Erythroblast (primary cell): Measurements from ENCODE around the gene SH3GL1.
A peak's percentile ranks its signal among the peaks of the same experiment; 100 is the strongest.

Experiments
- DNase-seq, 2 experiments: peaks; one replicate each; lab custom pipeline; 2025; lab: John Stamatoyannopoulos, UW
- GATA1 ChIP-seq: IDR thresholded peaks from 2 replicates; pipeline ENCODE4 v1.6.1; 2011; ENCODE audit warnings: low read depth, mild to moderate bottlenecking, control low read depth, low read length, moderate library complexity
- POLR2A ChIP-seq: IDR thresholded peaks from 2 replicates; pipeline ENCODE4 v1.6.1; 2011; ENCODE audit warnings: mild to moderate bottlenecking, low read length

Gene SH3GL1

DNA sequence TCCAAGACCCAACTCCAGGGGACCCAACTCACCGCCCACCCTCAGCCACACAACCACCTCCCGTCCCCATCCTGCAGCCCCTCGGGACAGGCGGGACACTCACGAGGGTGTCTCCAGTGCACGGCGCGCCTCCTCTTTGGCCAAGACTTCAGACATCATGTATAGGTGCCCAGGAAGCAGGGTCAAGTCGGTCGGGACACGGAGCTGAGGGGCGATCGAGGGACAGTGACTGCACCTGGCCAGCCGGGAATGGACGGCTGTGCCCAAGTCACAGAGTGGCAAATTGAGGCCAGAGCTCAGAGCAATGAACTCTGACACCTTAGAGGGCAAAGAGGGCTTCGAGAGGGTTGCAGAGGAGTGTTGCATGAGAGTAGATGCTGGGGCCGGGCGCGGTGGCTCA, 70.5 kb downstream of the SH3GL1 start:
- TF ChIP-seq POLR2A: no peak
- TF ChIP-seq GATA1: no peak

DNA sequence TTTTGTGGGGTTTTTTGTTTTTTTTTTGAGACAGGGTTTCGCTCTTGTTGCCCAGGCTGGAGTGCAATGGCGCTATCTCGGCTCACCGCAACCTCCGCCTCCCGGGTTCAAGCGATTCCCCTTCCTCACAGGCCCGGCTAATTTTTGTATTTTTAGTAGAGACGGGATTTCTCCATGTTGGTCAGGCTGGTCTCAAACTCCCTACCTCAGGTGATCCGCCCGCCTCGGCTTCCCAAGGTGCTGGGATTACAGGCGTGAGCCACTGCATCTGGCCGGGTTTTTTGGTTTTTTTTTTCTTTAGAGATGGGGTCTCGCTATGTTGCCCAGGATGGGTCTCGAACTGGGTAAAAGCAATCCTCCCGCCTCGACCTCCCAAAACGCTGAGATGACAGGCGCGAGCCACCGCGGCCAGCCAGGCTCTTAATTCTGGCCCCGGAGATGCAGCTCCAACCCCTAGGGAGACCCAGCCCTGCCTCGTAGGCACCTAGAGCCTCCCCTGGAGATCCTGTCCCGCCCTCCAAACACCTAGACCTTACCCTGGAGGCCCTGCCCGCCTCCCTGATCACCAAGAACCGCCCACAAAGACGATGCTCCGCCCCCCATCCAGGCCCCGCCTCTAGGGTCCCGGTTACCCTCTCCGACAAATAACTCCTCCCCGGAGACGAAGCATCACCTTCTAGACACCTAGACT, 71.2 kb downstream of the SH3GL1 start:
- DNase-seq: peak; percentile 30 to 43

More for the DNA sequence above, 70.5 kb downstream of the SH3GL1 start:
- no peak for DNase-seq

- TF ChIP-seq POLR2A: peak; percentile 40
- no peak for TF ChIP-seq GATA1
- peak; percentile 95 to 97 for DNase-seq
Measured at GRCh38 chr19:4328243-4328990, 71.9 kb downstream of the SH3GL1 start.

DNA sequence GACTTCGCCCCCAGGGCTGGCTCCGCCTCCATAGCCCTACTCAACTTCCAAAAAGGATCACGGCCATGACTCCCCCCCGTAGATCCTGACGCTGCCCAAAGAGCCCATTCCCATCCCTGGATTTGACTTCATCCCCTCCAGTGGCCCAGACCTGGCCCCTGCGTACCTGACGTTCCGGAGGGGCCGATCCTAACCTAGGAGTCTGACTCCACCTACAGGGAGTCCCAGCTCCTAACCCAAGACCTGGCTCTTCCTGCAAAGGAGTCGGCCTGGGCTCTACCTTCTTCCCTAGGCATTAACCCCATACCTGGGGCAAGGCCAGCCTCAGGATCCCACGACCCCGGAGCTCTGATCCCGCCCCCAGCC, 72.5 kb downstream of the SH3GL1 start:
- DNase-seq: no peak
- no peak for TF ChIP-seq GATA1
- no peak for TF ChIP-seq POLR2A

DNA sequence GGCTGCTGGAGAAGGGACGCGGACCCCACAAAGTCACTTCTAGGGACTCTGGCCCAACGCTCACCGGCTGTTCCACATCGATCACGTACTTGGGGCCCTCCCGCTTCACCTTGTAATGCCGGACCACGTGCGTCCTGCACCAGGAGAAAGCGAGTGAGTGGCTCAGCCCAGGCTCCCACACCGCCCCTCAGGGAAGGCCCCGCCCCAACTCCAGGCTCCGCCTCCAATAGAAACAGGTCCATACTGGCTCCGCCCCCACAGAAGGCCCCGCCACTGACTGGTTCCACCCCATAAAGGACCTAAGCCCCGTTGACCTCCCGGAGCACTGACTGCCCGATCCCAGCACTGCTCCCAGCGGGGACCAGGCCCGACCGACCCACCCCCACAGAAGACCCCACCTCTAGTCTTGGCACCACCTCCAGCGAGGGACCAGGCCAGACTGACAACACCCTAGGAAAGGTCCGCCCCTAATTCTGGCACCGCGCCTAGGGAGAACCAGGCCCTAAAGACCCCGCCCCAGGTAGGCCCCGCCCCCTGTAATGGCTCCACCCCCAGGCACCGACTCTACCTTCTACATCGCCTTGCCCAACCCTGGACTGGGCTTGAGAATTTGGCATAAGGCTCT, 73.0 kb downstream of the SH3GL1 start:
- TF ChIP-seq POLR2A (no peak), GATA1 (no peak)
- peak; percentile 90 to 91 for DNase-seq

- DNase-seq: peak; percentile 46 to 48
- TF ChIP-seq GATA1 (no peak), POLR2A (no peak)
Measured at GRCh38 chr19:4326837-4327251, 73.5 kb downstream of the SH3GL1 start.

- TF ChIP-seq POLR2A (no peak), GATA1 (no peak)
- DNase-seq: no peak
Measured at GRCh38 chr19:4326215-4326836, 74.0 kb downstream of the SH3GL1 start.

GRCh38 chr19:4324228-4324627, 76.1 kb downstream of the SH3GL1 start:
- TF ChIP-seq GATA1: no peak
- no peak for TF ChIP-seq POLR2A
- DNase-seq: no peak

DNA sequence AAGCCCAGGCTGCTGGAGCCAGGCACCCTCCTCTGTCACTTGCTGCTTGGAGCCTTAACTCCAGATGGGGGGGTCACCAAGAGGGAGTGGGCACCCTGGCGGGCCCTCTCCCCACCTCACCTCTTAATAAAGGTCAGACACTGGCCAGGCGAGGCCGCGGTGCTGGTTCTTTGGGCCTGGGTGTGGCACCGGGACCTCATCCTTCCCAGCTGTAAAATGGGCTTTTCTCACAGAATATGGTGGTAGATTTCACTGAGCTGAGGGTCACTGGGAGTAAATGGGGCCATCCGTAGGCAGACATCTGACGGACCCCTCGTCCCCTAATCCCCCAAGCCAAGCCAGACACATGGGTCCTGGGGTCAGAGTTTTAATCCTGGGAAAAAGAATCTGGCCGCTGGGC, 76.7 kb downstream of the SH3GL1 start:
- DNase-seq: no peak

GRCh38 chr19:4322942-4323665, 77.2 kb downstream of the SH3GL1 start:
- TF ChIP-seq POLR2A: no peak
- no peak for TF ChIP-seq GATA1

More for the DNA sequence above, 76.7 kb downstream of the SH3GL1 start:
- TF ChIP-seq GATA1 (no peak), POLR2A (no peak)

DNA sequence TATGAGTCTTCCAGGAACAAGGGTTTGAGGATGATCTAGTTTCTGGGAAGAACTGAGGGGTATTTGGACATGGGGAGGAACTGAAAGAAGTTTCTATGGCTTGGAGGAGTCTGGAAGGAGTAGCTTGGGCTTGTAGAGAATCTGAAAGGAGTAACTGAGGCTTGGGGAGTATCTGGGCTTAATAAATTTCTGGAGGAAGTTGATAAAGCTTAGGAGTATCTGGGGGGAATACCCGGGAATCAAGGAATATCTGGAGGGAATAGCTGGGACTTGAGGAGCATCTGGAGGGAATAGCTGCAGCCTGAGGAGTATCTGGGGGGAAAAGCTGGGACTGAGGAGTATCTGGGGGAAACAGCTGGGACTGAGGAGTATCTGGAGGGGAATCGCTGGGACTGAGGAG, 79.9 kb downstream of the SH3GL1 start:
- no peak for DNase-seq
- TF ChIP-seq POLR2A: no peak

More at GRCh38 chr19:4322942-4323665, 77.2 kb downstream of the SH3GL1 start:
- no peak for DNase-seq

- no peak for DNase-seq
- no peak for TF ChIP-seq GATA1
- TF ChIP-seq POLR2A: no peak
Measured at GRCh38 chr19:4319067-4319718, 81.2 kb downstream of the SH3GL1 start.

DNA sequence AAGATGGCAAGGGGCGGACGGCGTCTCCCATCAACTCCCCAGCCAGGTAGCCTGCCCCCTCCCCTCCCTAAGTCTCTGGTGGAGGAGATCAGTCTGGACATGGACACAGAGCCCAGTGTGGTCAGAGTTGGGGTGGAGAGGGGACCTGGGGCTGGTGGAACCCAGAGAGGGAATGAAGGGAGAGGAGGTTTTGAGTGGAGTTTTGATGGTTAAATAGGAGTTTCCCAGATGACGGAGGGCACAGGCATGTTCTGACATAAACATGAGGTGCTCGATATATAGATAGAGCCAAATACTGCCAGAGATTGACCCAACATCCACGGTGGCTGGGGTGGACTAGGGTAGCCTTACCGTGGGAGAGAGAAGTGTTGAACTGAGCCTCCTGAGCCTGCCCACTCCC, 81.9 kb downstream of the SH3GL1 start:
- TF ChIP-seq GATA1 (no peak), POLR2A (no peak)
- no peak for DNase-seq

- DNase-seq: no peak
- TF ChIP-seq GATA1 (no peak), POLR2A (no peak)
Measured at GRCh38 chr19:4316956-4317355, 83.4 kb downstream of the SH3GL1 start.
